ENCODE results near the gene SCAF4.
A peak's percentile ranks its signal among the peaks of the same experiment; 100 is the strongest.
"Not testable (repeated sequence)": the region's sequence is repeated elsewhere in the genome, so short reads cannot be mapped to it uniquely, and the experiment has no call there.

The SCAF4 gene

GRCh38 chr21:31668651-31669491 lies 63.0 kb downstream of the SCAF4 start:
- Histone ChIP-seq H3K4me2 (no peak overlapping the region), H3K9me3 (replicated peaks in 1 of 11) (no peaks in the 10 kb centered on the region)

DNA sequence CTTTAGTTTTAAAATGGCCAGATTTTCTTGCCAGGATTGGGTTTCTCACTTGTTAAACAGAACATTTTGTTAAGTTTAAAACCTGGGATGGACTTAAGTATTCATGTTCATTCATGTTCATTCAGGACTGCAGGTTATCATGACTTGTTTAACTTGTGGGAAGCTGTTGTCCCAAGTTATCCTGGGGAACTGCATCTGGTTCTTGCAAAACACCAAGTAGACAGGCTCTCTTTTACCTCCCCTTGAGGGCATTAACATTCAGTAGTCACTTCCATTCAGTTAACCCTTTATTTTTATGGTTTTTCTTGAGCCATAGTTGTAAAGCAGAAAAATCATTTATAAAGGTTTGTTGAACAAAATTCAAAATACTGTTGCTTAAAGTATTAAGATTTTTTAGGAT lies 64.3 kb downstream of the SCAF4 start:
- Histone ChIP-seq H3K4me3 (no peak overlapping the region), H3K9me3 (replicated peaks in 1 of 11) (no peaks in the 10 kb centered on the region), H3K27me3 (no peaks in the 10 kb centered on the region), H3K9ac (no peak overlapping the region), H3K36me3 (peaks cover 77 to 100% (median 91%) of the 10 kb centered on the region in 11 experiments), H3K4me2 (peak overlapping the region in 5 of 11 experiments; percentile 19 to 89 (median 68); a peak in 3 of 22 replicates), H3K27ac (peak overlapping the region in 2 of 11 experiments; percentile 6 to 58; a peak in 2 of 22 replicates), H3K4me1 (peaks cover 49 to 65% (median 56%) of the 10 kb centered on the region in 10 experiments), H4K20me1 (peaks cover 43 to 92% (median 66%) of the 10 kb centered on the region in 11 experiments; a peak in 21 of 22 replicates)
- no peak for TF ChIP-seq Cebpa-rat (IDR thresholded peaks at IDR 0.05)

More at GRCh38 chr21:31668651-31669491, 63.0 kb downstream of the SCAF4 start:
- Histone ChIP-seq H4K20me1 (peaks cover 32 to 92% (median 55%) of the 10 kb centered on the region in 11 experiments; a peak in 21 of 22 replicates), H3K9ac (0 out of 22 replicates have a peak overlapping the region, but pooled peaks of 1 of the 11 experiments have one; percentile 13), H3K4me3 (no peak overlapping the region), H3K27me3 (no peaks in the 10 kb centered on the region), H3K4me1 (peaks cover 39 to 57% (median 45%) of the 10 kb centered on the region in 10 experiments), H3K27ac (0 out of 22 replicates have a peak overlapping the region, but pooled peaks of 2 of the 11 experiments have one; percentile 3 to 16), H3K36me3 (peaks cover 71 to 100% (median 89%) of the 10 kb centered on the region in 11 experiments)
- TF ChIP-seq Cebpa-rat (IDR thresholded peaks at IDR 0.05): no peak

DNA sequence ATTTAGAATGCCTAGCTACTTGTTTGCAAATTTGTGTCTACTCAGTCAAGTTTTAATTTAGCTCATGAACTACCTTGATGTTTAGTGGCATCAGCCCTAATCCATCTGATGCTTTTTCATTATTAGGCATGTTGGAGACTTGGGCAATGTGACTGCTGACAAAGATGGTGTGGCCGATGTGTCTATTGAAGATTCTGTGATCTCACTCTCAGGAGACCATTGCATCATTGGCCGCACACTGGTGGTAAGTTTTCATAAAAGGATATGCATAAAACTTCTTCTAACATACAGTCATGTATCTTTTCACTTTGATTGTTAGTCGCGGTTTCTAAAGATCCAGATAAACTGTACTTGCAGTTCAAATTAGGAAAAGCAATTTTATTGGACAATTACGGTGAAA lies 64.8 kb downstream of the SCAF4 start:
- Histone ChIP-seq H3K27me3 (no peaks in the 10 kb centered on the region), H4K20me1 (peaks cover 47 to 92% (median 71%) of the 10 kb centered on the region in 11 experiments; a peak in 21 of 22 replicates), H3K9me3 (replicated peaks in 1 of 11) (no peaks in the 10 kb centered on the region), H3K36me3 (peaks cover 75 to 100% (median 89%) of the 10 kb centered on the region in 11 experiments), H3K4me3 (no peak overlapping the region), H3K4me2 (peak overlapping the region; percentile 19 to 89 (median 42); a peak in 17 of 22 replicates), H3K9ac (no peak overlapping the region), H3K4me1 (peaks cover 54 to 69% (median 60%) of the 10 kb centered on the region in 10 experiments), H3K27ac (peak overlapping the region in 2 of 11 experiments; percentile 6 to 58; a peak in 3 of 22 replicates)
- TF ChIP-seq Cebpa-rat (IDR thresholded peaks at IDR 0.05): no peak

- no peak for TF ChIP-seq Cebpa-rat (IDR thresholded peaks at IDR 0.05)
- H4K20me1 ChIP-seq: peaks cover 50 to 92% (median 73%) of the 10 kb centered on the region in 11 experiments; a peak in 21 of 22 replicates
- no peaks in the 10 kb centered on the region for H3K9me3 ChIP-seq (replicated peaks in 1 of 11)
- no peaks in the 10 kb centered on the region for H3K27me3 ChIP-seq
- peaks cover 60 to 75% (median 66%) of the 10 kb centered on the region in 10 experiments for H3K4me1 ChIP-seq
- peak overlapping the region in 3 of 11 experiments; percentile 47 to 58 (median 51); a peak in 7 of 22 replicates for H3K27ac ChIP-seq
- peak overlapping the region; percentile 19 to 89 (median 42); a peak in 19 of 22 replicates for H3K4me2 ChIP-seq
- peak overlapping the region in 1 of 11 experiments; percentile 44; a peak in 1 of 22 replicates for H3K9ac ChIP-seq
- peaks cover 74 to 100% (median 89%) of the 10 kb centered on the region in 11 experiments for H3K36me3 ChIP-seq
- no peak overlapping the region for H3K4me3 ChIP-seq
Observed at GRCh38 chr21:31666445-31667010, 65.4 kb downstream of the SCAF4 start.

- peaks cover 67 to 82% (median 73%) of the 10 kb centered on the region in 10 experiments for H3K4me1 ChIP-seq
- peak overlapping the region; percentile 19 to 89 (median 54); a peak in 14 of 22 replicates for H3K4me2 ChIP-seq
- H3K27me3 ChIP-seq; H3K4me3 ChIP-seq; H3K9me3 ChIP-seq (replicated peaks in 1 of 11): not testable (repeated sequence)
- H3K36me3 ChIP-seq: peaks cover 70 to 98% (median 85%) of the 10 kb centered on the region in 11 experiments
- peak overlapping the region in 3 of 11 experiments; percentile 47 to 58 (median 51); a peak in 6 of 22 replicates for H3K27ac ChIP-seq
- peaks cover 53 to 94% (median 77%) of the 10 kb centered on the region in 11 experiments; a peak in 21 of 22 replicates for H4K20me1 ChIP-seq
- peak overlapping the region in 1 of 11 experiments; percentile 44; a peak in 1 of 22 replicates for H3K9ac ChIP-seq
Observed at GRCh38 chr21:31665869-31666268, 66.0 kb downstream of the SCAF4 start.

GRCh38 chr21:31665397-31665796 lies 66.5 kb downstream of the SCAF4 start:
- H3K9ac ChIP-seq: no peak overlapping the region; a peak in 1 of 22 replicates
- peaks cover 68 to 87% (median 78%) of the 10 kb centered on the region in 10 experiments for H3K4me1 ChIP-seq
- peak overlapping the region; percentile 19 to 89 (median 42); a peak in 18 of 22 replicates for H3K4me2 ChIP-seq
- H4K20me1 ChIP-seq: peaks cover 53 to 96% (median 80%) of the 10 kb centered on the region in 11 experiments; a peak in 21 of 22 replicates
- peak overlapping the region in 3 of 11 experiments; percentile 47 to 58 (median 51); a peak in 4 of 22 replicates for H3K27ac ChIP-seq
- H3K4me3 ChIP-seq: no peak overlapping the region
- no peaks in the 10 kb centered on the region for H3K9me3 ChIP-seq (replicated peaks in 1 of 11)
- peak in 4 of 11 experiments; percentile 16 to 86 (median 30); a peak in 4 of 22 replicates for TF ChIP-seq Cebpa-rat (IDR thresholded peaks at IDR 0.05)
- H3K27me3 ChIP-seq: no peaks in the 10 kb centered on the region
- H3K36me3 ChIP-seq: peaks cover 66 to 93% (median 80%) of the 10 kb centered on the region in 11 experiments

DNA sequence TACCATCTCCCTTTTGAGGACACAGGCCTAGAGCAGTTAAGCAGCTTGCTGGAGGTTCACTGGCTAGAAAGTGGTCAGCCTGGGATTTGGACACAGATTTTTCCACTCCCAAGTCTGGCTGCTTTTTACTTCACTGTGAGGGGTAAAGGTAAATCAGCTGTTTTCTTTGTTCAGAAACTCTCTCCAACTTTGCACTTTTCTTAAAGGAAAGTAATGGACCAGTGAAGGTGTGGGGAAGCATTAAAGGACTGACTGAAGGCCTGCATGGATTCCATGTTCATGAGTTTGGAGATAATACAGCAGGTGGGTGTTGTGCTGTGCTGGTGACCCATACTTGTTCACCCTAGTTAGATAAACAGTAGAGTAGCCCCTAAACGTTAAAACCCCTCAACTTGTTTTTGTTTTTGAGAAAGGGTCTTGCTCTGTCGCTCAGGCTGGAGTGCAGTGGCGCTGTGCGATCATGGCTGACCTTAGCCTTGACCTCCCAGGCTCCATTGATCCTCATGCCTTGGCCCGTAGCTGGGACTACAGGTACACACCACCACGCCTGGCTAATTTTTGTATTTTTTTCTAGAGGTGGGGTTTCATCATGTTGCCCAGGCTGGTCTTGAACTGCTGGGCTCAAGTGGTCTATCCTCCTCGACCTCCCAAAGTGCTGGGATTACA lies 68.2 kb downstream of the SCAF4 start:
- no peak overlapping the region; a peak in 2 of 22 replicates for H3K27ac ChIP-seq
- H3K9ac ChIP-seq: no peak overlapping the region; a peak in 1 of 22 replicates
- peak overlapping the region; percentile 11 to 95 (median 18); a peak in 16 of 22 replicates for H3K4me2 ChIP-seq
- H3K9me3 ChIP-seq (replicated peaks in 1 of 11): peaks cover 0 to 2% (median 0%) of the 10 kb centered on the region in 11 experiments; a peak in 2 of 22 replicates
- H3K36me3 ChIP-seq: peaks cover 51 to 76% (median 64%) of the 10 kb centered on the region in 11 experiments
- H3K4me3 ChIP-seq: no peak overlapping the region
- TF ChIP-seq Cebpa-rat (IDR thresholded peaks at IDR 0.05): no peak
- peaks cover 68 to 83% (median 76%) of the 10 kb centered on the region in 10 experiments for H3K4me1 ChIP-seq
- H4K20me1 ChIP-seq: peaks cover 53 to 88% (median 76%) of the 10 kb centered on the region in 11 experiments; a peak in 21 of 22 replicates
- H3K27me3 ChIP-seq: no peaks in the 10 kb centered on the region

DNA sequence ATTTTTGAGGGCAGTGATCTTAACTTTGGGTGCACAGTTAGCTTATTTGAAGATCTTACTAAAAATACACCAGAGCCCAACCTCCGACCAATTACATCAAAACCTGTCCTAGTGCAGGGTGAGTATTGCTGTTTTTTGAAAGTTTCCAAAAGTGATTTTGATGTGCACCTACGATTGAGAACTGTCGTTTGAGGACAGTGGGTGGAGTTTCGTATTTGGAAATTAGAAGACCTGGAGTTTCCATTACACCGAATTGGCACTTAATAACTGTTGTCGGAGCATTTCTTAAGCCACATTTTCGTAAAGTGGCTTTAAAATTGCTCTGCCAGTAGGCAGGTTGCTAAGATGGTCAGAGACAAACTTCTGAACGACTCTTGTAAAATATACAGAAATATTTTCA lies 71.3 kb downstream of the SCAF4 start:
- peak overlapping the region in 10 of 11 experiments; percentile 81 to 94 (median 90); a peak in 19 of 22 replicates for H3K27ac ChIP-seq
- H3K4me1 ChIP-seq: peaks cover 39 to 57% (median 53%) of the 10 kb centered on the region in 10 experiments
- H3K36me3 ChIP-seq: peaks cover 27 to 45% (median 34%) of the 10 kb centered on the region in 11 experiments
- H4K20me1 ChIP-seq: peaks cover 39 to 60% (median 54%) of the 10 kb centered on the region in 11 experiments; a peak in 20 of 22 replicates
- H3K9ac ChIP-seq: peak overlapping the region; percentile 87 to 98 (median 91)
- peaks cover 0 to 17% (median 0%) of the 10 kb centered on the region in 11 experiments; a peak in 4 of 22 replicates for H3K9me3 ChIP-seq (replicated peaks in 1 of 11)
- no peaks in the 10 kb centered on the region for H3K27me3 ChIP-seq
- H3K4me3 ChIP-seq: peak overlapping the region; percentile 79 to 92 (median 83)
- TF ChIP-seq Cebpa-rat (IDR thresholded peaks at IDR 0.05): no peak
- peak overlapping the region; percentile 74 to 96 (median 90) for H3K4me2 ChIP-seq
